ENCODE results near the gene PHF21B. TPM values are rescaled to one million over a fixed set of nuclear protein-coding genes. Genes with fewer than 3 reads are reported as not detected.

Gene PHF21B
- polyA plus RNA-seq, 1 donor (not counting 4 experiments of a cell fraction or from before 2014, with no cell fraction given): not detected

DNA sequence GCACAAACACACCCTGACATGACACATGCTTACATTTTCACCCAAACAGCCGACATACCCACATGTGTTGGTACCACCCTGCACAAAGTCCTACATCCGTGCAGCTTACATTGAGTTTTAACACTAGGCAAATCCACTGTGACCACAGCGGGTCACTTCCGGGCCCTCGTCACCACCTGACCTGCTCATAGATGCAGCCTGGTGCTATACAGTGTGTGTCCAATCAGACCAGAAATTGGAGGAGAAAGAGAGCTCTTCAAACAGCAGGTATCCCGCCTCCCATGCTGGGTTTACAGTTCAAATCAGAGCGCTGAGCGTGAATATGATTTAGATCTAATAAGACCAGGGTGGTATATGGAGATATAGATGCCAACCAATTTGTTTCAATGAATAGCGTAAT, 35.4 kb downstream of the PHF21B start:
- Histone ChIP-seq H3K4me2 (ENCODE audit: control insufficient read depth, extremely low read depth, insufficient read depth, low read depth, low read length) (no peak overlapping the region), H3K27me3 (ENCODE audit: control insufficient read depth, extremely low read depth, insufficient read depth, low read length) (peaks cover 13% of the 10 kb centered on the region)
- dilution Hi-C loops (cut with MboI; ENCODE audit: extremely low pct_ligation_motif_present, low sequenced_read_pairs): no loop called here

DNA sequence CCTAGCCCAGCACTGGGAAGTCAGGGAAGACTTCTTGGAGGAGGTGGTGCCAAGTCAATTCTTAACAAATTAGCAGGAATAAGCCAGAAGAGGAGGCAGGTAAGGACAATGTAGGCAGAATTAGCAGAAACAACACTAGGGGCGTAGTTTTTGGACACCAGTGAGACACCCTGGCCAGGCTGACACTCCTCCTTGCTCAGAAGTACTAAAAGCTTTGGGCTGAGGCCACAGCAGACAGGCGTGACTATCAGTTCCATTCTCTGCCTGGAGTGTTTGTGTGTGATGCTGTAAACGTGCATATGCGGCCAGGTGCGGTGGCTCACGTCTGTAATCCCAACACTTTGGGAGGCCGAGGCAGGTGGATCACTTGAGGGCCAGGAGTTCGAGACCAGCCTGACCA, 36.0 kb downstream of the PHF21B start:
- H3K9me1 ChIP-seq (ENCODE audit: control insufficient read depth, extremely low read depth, insufficient read depth, low read length): no peaks in the 10 kb centered on the region
- no peaks in the 10 kb centered on the region for H4K20me1 ChIP-seq (ENCODE audit: control insufficient read depth, extremely low read depth, insufficient read depth, low read length)
- H3K9ac ChIP-seq (ENCODE audit: control insufficient read depth, extremely low read depth, insufficient read depth, low read length): no peak overlapping the region
- no peaks in the 10 kb centered on the region for H3K4me1 ChIP-seq (ENCODE audit: control insufficient read depth, extremely low read depth, insufficient read depth, low read length)
- TF ChIP-seq EZH2 (IDR thresholded peaks at IDR 0.05; ENCODE audit: low read length): no peak
- TF ChIP-seq, protein P1, sequence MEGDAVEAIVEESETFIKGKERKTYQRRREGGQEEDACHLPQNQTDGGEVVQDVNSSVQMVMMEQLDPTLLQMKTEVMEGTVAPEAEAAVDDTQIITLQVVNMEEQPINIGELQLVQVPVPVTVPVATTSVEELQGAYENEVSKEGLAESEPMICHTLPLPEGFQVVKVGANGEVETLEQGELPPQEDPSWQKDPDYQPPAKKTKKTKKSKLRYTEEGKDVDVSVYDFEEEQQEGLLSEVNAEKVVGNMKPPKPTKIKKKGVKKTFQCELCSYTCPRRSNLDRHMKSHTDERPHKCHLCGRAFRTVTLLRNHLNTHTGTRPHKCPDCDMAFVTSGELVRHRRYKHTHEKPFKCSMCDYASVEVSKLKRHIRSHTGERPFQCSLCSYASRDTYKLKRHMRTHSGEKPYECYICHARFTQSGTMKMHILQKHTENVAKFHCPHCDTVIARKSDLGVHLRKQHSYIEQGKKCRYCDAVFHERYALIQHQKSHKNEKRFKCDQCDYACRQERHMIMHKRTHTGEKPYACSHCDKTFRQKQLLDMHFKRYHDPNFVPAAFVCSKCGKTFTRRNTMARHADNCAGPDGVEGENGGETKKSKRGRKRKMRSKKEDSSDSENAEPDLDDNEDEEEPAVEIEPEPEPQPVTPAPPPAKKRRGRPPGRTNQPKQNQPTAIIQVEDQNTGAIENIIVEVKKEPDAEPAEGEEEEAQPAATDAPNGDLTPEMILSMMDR (optimal IDR thresholded peaks at IDR 0.05 in 1 of 3, IDR thresholded peaks at IDR 0.05 in 1 of 3, conservative IDR thresholded peaks at IDR 0.05 in 1 of 3; ENCODE audit: extremely low read depth in 1 of 3, insufficient read depth in 2 of 3, low read length in 3 of 3): no peak
- H3K79me2 ChIP-seq (ENCODE audit: control insufficient read depth, insufficient read depth, low read length): no peaks in the 10 kb centered on the region
- H3K4me3 ChIP-seq (ENCODE audit: control insufficient read depth in 2 of 3, extremely low read depth in 1 of 3, insufficient read depth in 2 of 3, low read depth in 1 of 3, low read length in 3 of 3): no peak overlapping the region
- no peaks in the 10 kb centered on the region for H3K36me3 ChIP-seq (ENCODE audit: control insufficient read depth in 2 of 2, extremely low read depth in 1 of 2, insufficient read depth in 2 of 2, low read length in 2 of 2)
- dilution Hi-C loops (cut with MboI; ENCODE audit: extremely low pct_ligation_motif_present, low sequenced_read_pairs): no loop called here
- no peaks in the 10 kb centered on the region for H3K9me3 ChIP-seq (ENCODE audit: control insufficient read depth, low read depth, low read length)
- no peak overlapping the region for H3K27ac ChIP-seq (ENCODE audit: control insufficient read depth, insufficient read depth, low read length)
- H2AFZ ChIP-seq (ENCODE audit: control insufficient read depth, low read length): no peak overlapping the region
- DNase-seq (ENCODE audit: low read depth, low spot score) (no peak), FAIRE-seq (no peak)
- H3K27me3 ChIP-seq (ENCODE audit: control insufficient read depth, extremely low read depth, insufficient read depth, low read length): peaks cover 13% of the 10 kb centered on the region
- no peak overlapping the region for H3K4me2 ChIP-seq (ENCODE audit: control insufficient read depth, extremely low read depth, insufficient read depth, low read depth, low read length)

More for the DNA sequence above, 35.4 kb downstream of the PHF21B start:
- TF ChIP-seq EZH2 (IDR thresholded peaks at IDR 0.05; ENCODE audit: low read length): no peak
- TF ChIP-seq, protein P1 (optimal IDR thresholded peaks at IDR 0.05 in 1 of 3, IDR thresholded peaks at IDR 0.05 in 1 of 3, conservative IDR thresholded peaks at IDR 0.05 in 1 of 3; ENCODE audit: extremely low read depth in 1 of 3, insufficient read depth in 2 of 3, low read length in 3 of 3): no peak
- H4K20me1 ChIP-seq (ENCODE audit: control insufficient read depth, extremely low read depth, insufficient read depth, low read length): no peaks in the 10 kb centered on the region
- no peaks in the 10 kb centered on the region for H3K9me3 ChIP-seq (ENCODE audit: control insufficient read depth, low read depth, low read length)
- FAIRE-seq (no peak), DNase-seq (ENCODE audit: low read depth, low spot score) (no peak)
- no peak overlapping the region for H2AFZ ChIP-seq (ENCODE audit: control insufficient read depth, low read length)
- H3K4me3 ChIP-seq (ENCODE audit: control insufficient read depth in 2 of 3, extremely low read depth in 1 of 3, insufficient read depth in 2 of 3, low read depth in 1 of 3, low read length in 3 of 3): no peak overlapping the region
- no peaks in the 10 kb centered on the region for H3K9me1 ChIP-seq (ENCODE audit: control insufficient read depth, extremely low read depth, insufficient read depth, low read length)
- no peak overlapping the region for H3K27ac ChIP-seq (ENCODE audit: control insufficient read depth, insufficient read depth, low read length)
- H3K9ac ChIP-seq (ENCODE audit: control insufficient read depth, extremely low read depth, insufficient read depth, low read length): no peak overlapping the region
- no peaks in the 10 kb centered on the region for H3K4me1 ChIP-seq (ENCODE audit: control insufficient read depth, extremely low read depth, insufficient read depth, low read length)
- H3K79me2 ChIP-seq (ENCODE audit: control insufficient read depth, insufficient read depth, low read length): no peaks in the 10 kb centered on the region
- H3K36me3 ChIP-seq (ENCODE audit: control insufficient read depth in 2 of 2, extremely low read depth in 1 of 2, insufficient read depth in 2 of 2, low read length in 2 of 2): no peaks in the 10 kb centered on the region

Data from keratinocyte (primary cell).